Natural killer cell (primary cell): Measurements from ENCODE around the gene SLC41A3. TPM values are rescaled to one million over a fixed set of nuclear protein-coding genes. Genes with fewer than 3 reads are reported as not detected.
"Not testable (repeated sequence)": the region's sequence is repeated elsewhere in the genome, so short reads cannot be mapped to it uniquely, and the experiment has no call there.

Experiments
- ATAC-seq, 3 donors: fragments of 150-1000 bp in 2 of 3; fragments of 200-7000 bp in 1 of 3; cut with Tn5 transposase; 1 replicate in 1 of 3; 2 replicates in 2 of 3; pipeline ENCODE4 v1.10.0; 2021; ENCODE audit warnings: mild to moderate bottlenecking in 2 of 3, moderate library complexity in 2 of 3
- DNase-seq, 2 donors: peaks; one replicate each; pipeline versions ENCODE4 v3.0.0 to v3.0.0-alpha.2; 2013 to 2021; ENCODE audit warnings: mixed read lengths in 1 of 2
- H3K27ac ChIP-seq: one replicate; pipeline ENCODE4 v1.5.1; 2013; ENCODE audit warnings: mild to moderate bottlenecking, low read length
- H3K27me3 ChIP-seq: one replicate; pipeline ENCODE4 v1.6.1; 2013; ENCODE audit warnings: low read length; ENCODE audit not compliant: control insufficient read depth, insufficient read depth
- H3K36me3 ChIP-seq: one replicate; pipeline ENCODE4 v1.6.1; 2013; ENCODE audit warnings: low read length; ENCODE audit not compliant: control insufficient read depth, insufficient read depth
- H3K4me1 ChIP-seq: one replicate; pipeline ENCODE4 v1.6.1; 2013; ENCODE audit warnings: low read length; ENCODE audit not compliant: control insufficient read depth, insufficient read depth
- H3K4me3 ChIP-seq: one replicate; pipeline ENCODE4 v1.5.1; 2013; ENCODE audit warnings: low read length
- H3K9me3 ChIP-seq: one replicate; pipeline ENCODE4 v1.6.1; 2013; ENCODE audit warnings: low read length; ENCODE audit not compliant: control insufficient read depth, insufficient read depth
- H3K27ac Mint-ChIP-seq, 2 donors: one replicate each; pipeline ENCODE4 v1.8.0; 2022; ENCODE audit warnings: mild to moderate bottlenecking in 2 of 2, mixed read lengths in 2 of 2, moderate library complexity in 1 of 2
- H3K27me3 Mint-ChIP-seq, 2 donors: one replicate each; pipeline ENCODE4 v1.8.0; 2022; ENCODE audit warnings: low read depth in 2 of 2, mixed read lengths in 2 of 2
- H3K36me3 Mint-ChIP-seq: one replicate; pipeline ENCODE4 v1.8.0; 2022; ENCODE audit warnings: mixed read lengths
- H3K4me1 Mint-ChIP-seq, 2 donors: one replicate each; pipeline ENCODE4 v1.8.0; 2022; ENCODE audit warnings: mixed read lengths in 2 of 2
- H3K4me3 Mint-ChIP-seq: one replicate; pipeline ENCODE4 v1.8.0; 2022; ENCODE audit warnings: mild to moderate bottlenecking, moderate library complexity, mixed read lengths
- H3K9me3 Mint-ChIP-seq, 2 donors: one replicate each; pipeline ENCODE4 v1.8.0; 2022; ENCODE audit warnings: mixed read lengths in 2 of 2
- CTCF ChIP-seq: fragments of 200-600 bp; IDR thresholded peaks from one replicate; pipeline ENCODE4 v1.8.0; 2022; ENCODE audit warnings: antibody characterized with exemption
- WGBS: methylation state at CpG from one replicate; pipeline ENCODE4 v1.1.7; 2013; ENCODE audit warnings: missing lambda C conversion rate; ENCODE audit not compliant: insufficient coverage; 5-methylcytosine and 5-hydroxymethylcytosine counted together
- intact Hi-C: fragments of 100-400 bp; cut with micrococcal nuclease; formaldehyde crosslinking; loops from one replicate; pipeline ENCODE4 v1.14.2; 2022
- total RNA-seq, 4 donors: library from RNA; stranded (reverse); fragments of 120-200 nt in 1 of 4; gene quantifications; one replicate each; pipeline versions ENCODE4 v1.2.3 to v1.2.4, GENCODE V29; 2013 to 2022

Gene SLC41A3
- total RNA-seq, 3 donors from 2014 or later (not counting 1 experiment from before 2014, with no cell fraction given): 24.2 to 29.6 (median 27.1) TPM

GRCh38 chr3:126067959-126068358 is 16.0 kb downstream of the SLC41A3 start:
- no peak overlapping the region for H3K4me3 Mint-ChIP-seq
- Histone ChIP-seq H3K27me3 (no peaks in the 10 kb centered on the region), H3K9me3 (no peaks in the 10 kb centered on the region), H3K4me1 (peaks cover 9% of the 10 kb centered on the region), H3K27ac (no peak overlapping the region), H3K36me3 (no peaks in the 10 kb centered on the region), H3K4me3 (no peak overlapping the region)
- no peaks in the 10 kb centered on the region for H3K27me3 Mint-ChIP-seq
- intact Hi-C loops: no loop called here
- ATAC-seq (no peak), DNase-seq (no peak)
- WGBS: 96% methylated on average over 8 of the region's 8 CpGs
- peaks cover 16 to 25% of the 10 kb centered on the region in 2 donors for H3K4me1 Mint-ChIP-seq
- peaks cover 7% of the 10 kb centered on the region for H3K36me3 Mint-ChIP-seq
- H3K27ac Mint-ChIP-seq: no peak overlapping the region
- TF ChIP-seq CTCF: no peak
- no peaks in the 10 kb centered on the region for H3K9me3 Mint-ChIP-seq

GRCh38 chr3:126066676-126067075 is 17.2 kb downstream of the SLC41A3 start:
- H3K4me1 Mint-ChIP-seq: peaks cover 16 to 21% of the 10 kb centered on the region in 2 donors
- H3K9me3 ChIP-seq, H3K9me3 Mint-ChIP-seq, DNase-seq, H3K4me1 ChIP-seq, H3K27me3 Mint-ChIP-seq, H3K27ac Mint-ChIP-seq, H3K36me3 ChIP-seq, H3K27ac ChIP-seq, intact Hi-C loops, H3K36me3 Mint-ChIP-seq, H3K4me3 ChIP-seq, H3K27me3 ChIP-seq, ATAC-seq, H3K4me3 Mint-ChIP-seq: not testable (repeated sequence)
- WGBS: 96% methylated on average over 6 of the region's 6 CpGs

- no peak overlapping the region for H3K27ac Mint-ChIP-seq
- H3K4me1 ChIP-seq: peaks cover 10% of the 10 kb centered on the region
- no peaks in the 10 kb centered on the region for H3K27me3 ChIP-seq
- H3K9me3 ChIP-seq: no peaks in the 10 kb centered on the region
- TF ChIP-seq CTCF: no peak
- DNase-seq (no peak), ATAC-seq (no peak)
- no peaks in the 10 kb centered on the region for H3K36me3 ChIP-seq
- peaks cover 16 to 21% of the 10 kb centered on the region in 2 donors for H3K4me1 Mint-ChIP-seq
- H3K4me3 ChIP-seq: no peak overlapping the region
- H3K36me3 Mint-ChIP-seq: peaks cover 7% of the 10 kb centered on the region
- no peak overlapping the region for H3K27ac ChIP-seq
- no peaks in the 10 kb centered on the region for H3K27me3 Mint-ChIP-seq
- H3K9me3 Mint-ChIP-seq: no peaks in the 10 kb centered on the region
- WGBS: 85% methylated on average over 3 of the region's 3 CpGs
- no peak overlapping the region for H3K4me3 Mint-ChIP-seq
- intact Hi-C loops: no loop called here
Measured at GRCh38 chr3:126065876-126066275, 18.0 kb downstream of the SLC41A3 start.

- H3K9me3 ChIP-seq: no peaks in the 10 kb centered on the region
- H3K4me3 Mint-ChIP-seq: no peak overlapping the region
- no peaks in the 10 kb centered on the region for H3K9me3 Mint-ChIP-seq
- H3K36me3 Mint-ChIP-seq: peaks cover 7% of the 10 kb centered on the region
- no peak overlapping the region for H3K27ac ChIP-seq
- peak overlapping the region in 1 of 2 donors; percentile 15 for H3K27ac Mint-ChIP-seq
- no peaks in the 10 kb centered on the region for H3K36me3 ChIP-seq
- H3K4me3 ChIP-seq: no peak overlapping the region
- no peak for ATAC-seq
- intact Hi-C loops: no loop called here
- H3K4me1 ChIP-seq: peaks cover 10% of the 10 kb centered on the region
- no peaks in the 10 kb centered on the region for H3K27me3 Mint-ChIP-seq
- H3K4me1 Mint-ChIP-seq: peaks cover 16 to 21% of the 10 kb centered on the region in 2 donors
- no peak for TF ChIP-seq CTCF
- no peaks in the 10 kb centered on the region for H3K27me3 ChIP-seq
- no peak for DNase-seq
- WGBS: 63% methylated on average over 10 of the region's 10 CpGs
Measured at GRCh38 chr3:126064627-126065258, 19.2 kb downstream of the SLC41A3 start.
